HepG2 (cell line): ENCODE measurements around the gene SLCO6A1. TPM values are rescaled to one million over a fixed set of nuclear protein-coding genes. Genes with fewer than 3 reads are reported as not detected.

ENCODE experiments used
- ATAC-seq: fragments of 200-7000 bp; cut with Tn5 transposase; 3 replicates; pipeline ENCODE4 v1.9.1; 2020; ENCODE audit warnings: mild to moderate bottlenecking, moderate library complexity
- BruUV-seq: library from RNA; stranded (reverse); fragments of 400-500 nt; replicated peaks from 2 replicates; lab custom pipeline; 2021; lab: Mats Ljungman, UMichigan
- CTCF ChIA-PET: fragments of 300-600 bp; formaldehyde crosslinking; extraction: SDS; loops from one replicate; lab custom pipeline; 2021; ENCODE audit warnings: low total read pairs, inconsistent platforms, low intra/inter-chr PET ratio; lab: Yijun Ruan, JAX
- POLR2A ChIA-PET: fragments of 350-600 bp; sonication (Branson Sonifier 250); formaldehyde crosslinking; loops from one replicate; lab custom pipeline; 2020; ENCODE audit warnings: antibody characterized with exemption, inconsistent platforms; lab: Yijun Ruan, JAX
- DNase-seq: peaks from one replicate; pipeline ENCODE4 v3.0.0-alpha.2; 2015; ENCODE audit warnings: low spot score
- FAIRE-seq: peaks from 3 replicates; lab custom pipeline; 2011; peaks lifted over from hg19 to GRCh38; lab: Jason Lieb, UNC
- H2AFZ ChIP-seq: one replicate; pipeline ENCODE4 v1.6.1; 2011; ENCODE audit warnings: low read length, inconsistent platforms
- H3K27ac ChIP-seq: fragments of 300-600 bp; 3 replicates; pipeline ENCODE4 v1.8.0; 2011; ENCODE audit warnings: mixed run types, mild to moderate bottlenecking, mixed read lengths, low read length, inconsistent platforms; ENCODE audit not compliant: insufficient read depth; ENCODE audit errors: extremely low read length
- H3K27me3 ChIP-seq, 2 experiments: fragments of 200-600 bp in 1 of 2; 2 replicates in 1 of 2; 3 replicates in 1 of 2; pipeline versions ENCODE4 v1.6.0 to v1.8.0; 2011; ENCODE audit warnings: low read length in 2 of 2, mild to moderate bottlenecking in 2 of 2, moderate library complexity in 2 of 2, inconsistent platforms in 1 of 2; ENCODE audit not compliant: insufficient read depth in 2 of 2, control insufficient read depth in 1 of 2
- H3K36me3 ChIP-seq, 2 experiments: fragments of 200-600 bp in 1 of 2; replicated peaks in 1 of 2; 2 replicates in 1 of 2; 3 replicates in 1 of 2; pipeline versions ENCODE4 v1.5.1 to v1.8.0; 2011; ENCODE audit warnings: low read length in 2 of 2, inconsistent platforms in 1 of 2; ENCODE audit not compliant: insufficient read depth in 2 of 2, control insufficient read depth in 1 of 2
- H3K4me1 ChIP-seq: 2 replicates; pipeline ENCODE4 v1.5.1; 2012; ENCODE audit warnings: low read length, inconsistent platforms; ENCODE audit not compliant: insufficient read depth
- H3K4me2 ChIP-seq: 2 replicates; pipeline ENCODE4 v1.6.0; 2011; ENCODE audit warnings: low read depth, low read length, inconsistent platforms
- H3K4me3 ChIP-seq, 3 experiments: fragments of 200-600 bp in 1 of 3; sonication (generic), shearing (Covaris generic) in 1 of 3; replicated peaks in 1 of 3; 2 replicates each; pipeline ENCODE4 v1.5.1; 2011 to 2016; ENCODE audit warnings: low read length in 3 of 3, inconsistent platforms in 2 of 3, low read depth in 2 of 3, mild to moderate bottlenecking in 2 of 3, control low read depth in 1 of 3, mixed read lengths in 1 of 3; ENCODE audit not compliant: insufficient read depth in 1 of 3
- H3K79me2 ChIP-seq: one replicate; pipeline ENCODE4 v1.6.1; 2011; ENCODE audit warnings: low read length, inconsistent platforms; ENCODE audit not compliant: insufficient read depth
- H3K9ac ChIP-seq: 2 replicates; pipeline ENCODE4 v1.6.0; 2011; ENCODE audit warnings: mild to moderate bottlenecking, low read depth, low read length, inconsistent platforms; ENCODE audit not compliant: insufficient read depth
- H3K9me3 ChIP-seq: 2 replicates; pipeline ENCODE4 v1.5.1; 2012; ENCODE audit warnings: mild to moderate bottlenecking, low read length
- H4K20me1 ChIP-seq: 2 replicates; pipeline ENCODE4 v1.6.0; 2011; ENCODE audit warnings: inconsistent platforms, mild to moderate bottlenecking, low read length, moderate library complexity; ENCODE audit not compliant: insufficient read depth
- ATF6 ChIP-seq: sonication (generic); formaldehyde crosslinking; conservative IDR thresholded peaks from 2 replicates; pipeline ENCODE4 v1.4.0; 2020; ENCODE audit warnings: missing genetic modification reagents
- MED13 ChIP-seq: sonication (generic); formaldehyde crosslinking; IDR thresholded peaks from 2 replicates; pipeline ENCODE4 v1.5.0; 2020; ENCODE audit warnings: missing genetic modification reagents
- PAWR ChIP-seq: sonication (generic); formaldehyde crosslinking; IDR thresholded peaks from 2 replicates; pipeline ENCODE4 v1.4.0; 2020; ENCODE audit warnings: missing genetic modification reagents, mild to moderate bottlenecking, borderline replicate concordance
- RAD51 ChIP-seq: fragments of 450-650 bp; IDR thresholded peaks from 2 replicates; pipeline ENCODE4 v1.6.1; 2016; ENCODE audit warnings: borderline replicate concordance
- RBM22 ChIP-seq: fragments of 200-400 bp; formaldehyde crosslinking; optimal IDR thresholded peaks from 2 replicates; pipeline ENCODE3; 2017; ENCODE audit warnings: mild to moderate bottlenecking, low read length, moderate library complexity
- SMAD9 ChIP-seq: sonication (generic); formaldehyde crosslinking; IDR thresholded peaks from 2 replicates; pipeline ENCODE4 v1.5.1; 2020; ENCODE audit warnings: mild to moderate bottlenecking, missing genetic modification reagents
- SP1 ChIP-seq, 2 experiments: fragments of 450-650 bp in 1 of 2; sonication (generic) in 1 of 2; formaldehyde crosslinking in 1 of 2; IDR thresholded peaks; 2 replicates each; pipeline versions ENCODE4 v1.4.0 to v1.6.1; 2016 to 2020; ENCODE audit warnings: missing genetic modification reagents in 1 of 2
- ZNF446 ChIP-seq: sonication (generic); formaldehyde crosslinking; IDR thresholded peaks from 2 replicates; pipeline ENCODE4 v1.5.0; 2020; ENCODE audit warnings: mild to moderate bottlenecking, missing genetic modification reagents
- ZNF451 ChIP-seq: sonication (generic); formaldehyde crosslinking; IDR thresholded peaks from 2 replicates; pipeline ENCODE4 v1.5.0; 2020; ENCODE audit warnings: mild to moderate bottlenecking, missing genetic modification reagents
- ZNF704 ChIP-seq: sonication (generic); formaldehyde crosslinking; IDR thresholded peaks from 2 replicates; pipeline ENCODE4 v1.8.1; 2023; ENCODE audit warnings: mild to moderate bottlenecking, inconsistent platforms, moderate library complexity, missing genetic modification reagents, borderline replicate concordance
- WGBS: methylation state at CpG from one replicate; pipeline ENCODE4 v1.1.6; 2017; ENCODE audit warnings: low lambda C conversion rate; 5-methylcytosine and 5-hydroxymethylcytosine counted together
- in situ Hi-C: cut with HindIII; loops from 2 replicates; pipeline ENCODE4 v1.10.0; 2017; ENCODE audit warnings: low pct_unique_long_range_greater_than_20kb; ENCODE audit not compliant: extremely low pct_ligation_motif_present
- intact Hi-C: fragments of 100-400 bp; cut with micrococcal nuclease; formaldehyde crosslinking; loops from one replicate; pipeline ENCODE4 v1.10.0; 2022; ENCODE audit not compliant: unreplicated experiment
- polyA plus RNA-seq, 8 experiments: library from polyadenylated mRNA; depleted of rRNA in 3 of 8; stranded (reverse) in 7 of 8; unstranded in 1 of 8; fragments of >200 nt; fragmentation: Illumina TruSeq in 4 of 8; extraction: Trizol in 4 of 8; gene quantifications; 2 replicates each; pipeline versions ENCODE4 v1.2.1 to v1.2.3, GENCODE V29; 2011 to 2016; ENCODE audit warnings: low read depth in 4 of 8, missing spikeins in 1 of 8, mixed read lengths in 1 of 8; ENCODE audit not compliant: insufficient read depth in 1 of 8
- total RNA-seq, 5 experiments: library from RNA; depleted of rRNA; stranded (reverse); fragments of >200 nt; fragmentation: Illumina TruSeq; extraction: Trizol; gene quantifications; 2 replicates each; pipeline ENCODE4 v1.2.3, GENCODE V29; 2016; ENCODE audit warnings: low read depth in 1 of 5

Gene SLCO6A1
- total and polyA plus RNA-seq, 2 of the 13 experiments (the other 11 are each of a cell fraction or from before 2014, with no cell fraction given) = 0.31 to 0.48 TPM

GRCh38 chr5:102380174-102380573, 118.6 kb downstream of the SLCO6A1 start (continued):
- TF ChIP-seq ATF6 (CRISPR knock-in tag) = no peak
- no peak for TF ChIP-seq RAD51
- no peak for TF ChIP-seq ZNF451 (CRISPR knock-in tag)
- no peak for TF ChIP-seq MED13 (CRISPR knock-in tag)

- DNase-seq = no peak
- H3K4me2 ChIP-seq = no peak overlapping the region
- no TSS peak for BruUV-seq
- H4K20me1 ChIP-seq = no peaks in the 10 kb centered on the region
- no peaks in the 10 kb centered on the region for H3K27me3 ChIP-seq
- intact Hi-C loops = loop anchor here (5.0 kb wide), 1 partner anchor 944 kb away; no protein-coding TSS in a partner anchor
- TF ChIP-seq PAWR (CRISPR knock-in tag) (no peak), SMAD9 (CRISPR knock-in tag) (no peak), ZNF446 (CRISPR knock-in tag) (no peak), ZNF704 (CRISPR knock-in tag) (no peak), SP1 (IDR thresholded peaks at IDR 0.05) (no peak), SP1 (CRISPR knock-in tag; IDR thresholded peaks at IDR 0.05) (no peak), RBM22 (no peak)
- TF ChIP-seq, all 625 proteins: peak for 0
- WGBS = 2% methylated on average over 2 of the region's 2 CpGs
- Histone ChIP-seq H3K27ac (no peak overlapping the region), H3K79me2 (no peaks in the 10 kb centered on the region), H2AFZ (no peak overlapping the region), H3K9me3 (no peaks in the 10 kb centered on the region), H3K4me3 (no peak overlapping the region), H3K36me3 (no peaks in the 10 kb centered on the region), H3K9ac (no peak overlapping the region), H3K4me1 (no peaks in the 10 kb centered on the region)
- ChIA-PET POLR2A (no interaction called here), CTCF (no interaction called here)
- FAIRE-seq (no peak), ATAC-seq (no peak)
- in situ Hi-C loops = no loop called here
These were observed 122.9 kb downstream of the SLCO6A1 start for GRCh38 chr5:102375876-102376275.
